H9 (cell line): ENCODE results near the gene SPSB4. TPM values are rescaled to one million over a fixed set of nuclear protein-coding genes. Genes with fewer than 3 reads are reported as not detected.

Source experiments
- DNase-seq: peaks from one replicate; pipeline ENCODE4 v3.0.0-alpha.2; 2017
- H2AFZ ChIP-seq: one replicate; pipeline ENCODE4 v1.6.1; 2013; ENCODE audit warnings: mild to moderate bottlenecking, low read length, control low read depth, moderate library complexity
- H2AK5ac ChIP-seq: 2 replicates; pipeline ENCODE4 v1.6.1; 2013; ENCODE audit warnings: low read length, control low read depth, mixed read lengths; ENCODE audit not compliant: insufficient read length
- H2BK120ac ChIP-seq: one replicate; pipeline ENCODE4 v1.6.1; 2013; ENCODE audit warnings: low read depth, mild to moderate bottlenecking, low read length, control low read depth, inconsistent platforms; ENCODE audit not compliant: poor library complexity, severe bottlenecking
- H2BK12ac ChIP-seq: 2 replicates; pipeline ENCODE4 v1.6.1; 2013; ENCODE audit warnings: low read length, control low read depth, mixed read lengths, low read depth; ENCODE audit not compliant: insufficient read length
- H2BK15ac ChIP-seq: 2 replicates; pipeline ENCODE4 v1.6.1; 2013; ENCODE audit warnings: low read depth, low read length, control low read depth
- H2BK20ac ChIP-seq: one replicate; pipeline ENCODE4 v1.6.1; 2013; ENCODE audit warnings: low read depth, mild to moderate bottlenecking, low read length, control low read depth, inconsistent platforms; ENCODE audit not compliant: poor library complexity, severe bottlenecking
- H2BK5ac ChIP-seq: 2 replicates; pipeline ENCODE4 v1.6.1; 2013; ENCODE audit warnings: low read length, control low read depth, mixed read lengths; ENCODE audit not compliant: insufficient read length
- H3K14ac ChIP-seq: 2 replicates; pipeline ENCODE4 v1.6.1; 2013; ENCODE audit warnings: low read length, control low read depth; ENCODE audit not compliant: insufficient read depth
- H3K18ac ChIP-seq: 2 replicates; pipeline ENCODE4 v1.6.1; 2013; ENCODE audit warnings: low read depth, mild to moderate bottlenecking, mixed read lengths, low read length, control low read depth; ENCODE audit not compliant: insufficient read length
- H3K23ac ChIP-seq: 2 replicates; pipeline ENCODE4 v1.6.1; 2013; ENCODE audit warnings: low read length, control low read depth, mixed read lengths, low read depth; ENCODE audit not compliant: insufficient read length
- H3K23me2 ChIP-seq: 2 replicates; pipeline ENCODE4 v1.6.1; 2013; ENCODE audit warnings: low read depth, mild to moderate bottlenecking, mixed read lengths, low read length, control low read depth; ENCODE audit not compliant: insufficient read length, poor library complexity, severe bottlenecking
- H3K27ac ChIP-seq: 2 replicates; pipeline ENCODE4 v1.5.1; 2013; ENCODE audit warnings: low read length, control low read depth, mixed read lengths, low read depth; ENCODE audit not compliant: insufficient read length
- H3K27me3 ChIP-seq: 2 replicates; pipeline ENCODE4 v1.6.1; 2013; ENCODE audit warnings: low read length, control low read depth, inconsistent platforms; ENCODE audit not compliant: insufficient read depth
- H3K4ac ChIP-seq: 2 replicates; pipeline ENCODE4 v1.6.1; 2013; ENCODE audit warnings: low read depth, mild to moderate bottlenecking, control low read depth, inconsistent platforms, low read length, moderate library complexity
- H3K4me1 ChIP-seq: 2 replicates; pipeline ENCODE4 v1.6.1; 2013; ENCODE audit warnings: low read length, control low read depth, inconsistent platforms; ENCODE audit not compliant: insufficient read depth
- H3K4me2 ChIP-seq: 2 replicates; pipeline ENCODE4 v1.6.1; 2013; ENCODE audit warnings: low read length, control low read depth, mixed read lengths; ENCODE audit not compliant: insufficient read length, insufficient read depth
- H3K56ac ChIP-seq: 2 replicates; pipeline ENCODE4 v1.6.1; 2013; ENCODE audit warnings: low read depth, mild to moderate bottlenecking, mixed read lengths, low read length, control low read depth; ENCODE audit not compliant: insufficient read length
- H3K79me1 ChIP-seq: 2 replicates; pipeline ENCODE4 v1.6.1; 2013; ENCODE audit warnings: low read depth, mild to moderate bottlenecking, moderate library complexity, low read length, control low read depth, inconsistent platforms; ENCODE audit not compliant: insufficient read depth, poor library complexity, severe bottlenecking
- H3K79me2 ChIP-seq: 2 replicates; pipeline ENCODE4 v1.6.1; 2013; ENCODE audit warnings: low read length, control low read depth, inconsistent platforms; ENCODE audit not compliant: insufficient read depth
- H3K9ac ChIP-seq: 2 replicates; pipeline ENCODE4 v1.6.1; 2013; ENCODE audit warnings: low read length, control low read depth, mixed read lengths; ENCODE audit not compliant: insufficient read length; ENCODE audit errors: extremely low read depth
- H3K9me3 ChIP-seq: one replicate; pipeline ENCODE4 v1.6.1; 2013; ENCODE audit warnings: low read depth, low read length, inconsistent platforms; ENCODE audit not compliant: control insufficient read depth
- H3T11ph ChIP-seq: one replicate; pipeline ENCODE4 v1.6.1; 2013; ENCODE audit warnings: mild to moderate bottlenecking, low read length, control low read depth, inconsistent platforms
- H4K20me1 ChIP-seq: one replicate; pipeline ENCODE4 v1.6.1; 2013; ENCODE audit not compliant: control insufficient read depth, insufficient read length, insufficient read depth
- H4K5ac ChIP-seq: 2 replicates; pipeline ENCODE4 v1.6.1; 2013; ENCODE audit warnings: low read depth, mild to moderate bottlenecking, mixed read lengths, low read length, control low read depth; ENCODE audit not compliant: insufficient read length
- H4K8ac ChIP-seq: replicated peaks from 2 replicates; pipeline ENCODE4 v1.6.1; 2013; ENCODE audit warnings: low read length, control low read depth, mixed read lengths, low read depth; ENCODE audit not compliant: insufficient read length
- H4K91ac ChIP-seq: 2 replicates; pipeline ENCODE4 v1.6.1; 2013; ENCODE audit warnings: low read depth, mild to moderate bottlenecking, moderate library complexity, mixed read lengths, low read length, control low read depth; ENCODE audit not compliant: insufficient read length
- H3K27ac Mint-ChIP-seq, 3 experiments: 2 replicates in 2 of 3; 3 replicates in 1 of 3; pipeline ENCODE4 v1.8.0; 2020 to 2021; ENCODE audit warnings: mixed read lengths in 3 of 3, mild to moderate bottlenecking in 1 of 3, moderate library complexity in 1 of 3
- H3K27me3 Mint-ChIP-seq: 2 replicates; pipeline ENCODE4 v1.8.0; 2021; ENCODE audit warnings: low read depth, mild to moderate bottlenecking, moderate library complexity, mixed read lengths
- H3K36me3 Mint-ChIP-seq, 3 experiments: 2 replicates in 2 of 3; 3 replicates in 1 of 3; pipeline ENCODE4 v1.8.0; 2020 to 2021; ENCODE audit warnings: low read depth in 3 of 3, mixed read lengths in 3 of 3; ENCODE audit not compliant: insufficient read depth in 1 of 3
- H3K4me1 Mint-ChIP-seq, 2 experiments: 2 replicates each; pipeline ENCODE4 v1.8.0; 2020; ENCODE audit warnings: mixed read lengths in 2 of 2
- H3K4me3 Mint-ChIP-seq, 2 experiments: 2 replicates in 1 of 2; 3 replicates in 1 of 2; pipeline ENCODE4 v1.8.0; 2020 to 2021; ENCODE audit warnings: mild to moderate bottlenecking in 2 of 2, mixed read lengths in 2 of 2, moderate library complexity in 1 of 2
- H3K9me3 Mint-ChIP-seq, 2 experiments: 2 replicates in 1 of 2; 3 replicates in 1 of 2; pipeline ENCODE4 v1.8.0; 2020; ENCODE audit warnings: mild to moderate bottlenecking in 2 of 2, mixed read lengths in 2 of 2, moderate library complexity in 1 of 2
- CTCF ChIP-seq: fragments of 200-600 bp; sonication (generic); conservative IDR thresholded peaks from 3 replicates; pipeline ENCODE4 v1.8.0; 2021; ENCODE audit warnings: antibody characterized with exemption, mild to moderate bottlenecking
- WGBS: extraction: QIAGEN DNeasy Blood & Tissue Kit; methylation state at CpG from one replicate; pipeline ENCODE4 v1.1.7; 2013; ENCODE audit warnings: missing lambda C conversion rate, low lambda C conversion rate, mixed read lengths; ENCODE audit not compliant: insufficient read length; ENCODE audit errors: extremely low coverage; 5-methylcytosine and 5-hydroxymethylcytosine counted together
- total RNA-seq: library from RNA; stranded (reverse); gene quantifications from 2 replicates; pipeline ENCODE4 v1.2.1, GENCODE V29; 2021

SPSB4 gene
- total RNA-seq, 1 experiment from 2014 or later = 6.2 TPM

- H3K27ac ChIP-seq = no peak overlapping the region
- peaks cover 0 to 17% (median 5%) of the 10 kb centered on the region in 3 experiments; a peak in 5 of 7 replicates for H3K36me3 Mint-ChIP-seq
- no peak overlapping the region for H4K5ac ChIP-seq
- H2BK15ac ChIP-seq = no peak overlapping the region
- peak; percentile 18 for DNase-seq
- H2AFZ ChIP-seq = no peak overlapping the region
- H3K4me2 ChIP-seq = no peak overlapping the region
- no peak overlapping the region for H3K9ac ChIP-seq
- WGBS = no CpG with 5 or more reads among the region's 2 CpGs
- no peaks in the 10 kb centered on the region for H4K20me1 ChIP-seq
- TF ChIP-seq CTCF = no peak
- H2BK20ac ChIP-seq = no peak overlapping the region
- no peak overlapping the region for H4K91ac ChIP-seq
- H2BK5ac ChIP-seq = no peak overlapping the region
- H3K18ac ChIP-seq = no peak overlapping the region
- H3T11ph ChIP-seq = no peak overlapping the region
- no peak overlapping the region for H3K23ac ChIP-seq
- H2BK12ac ChIP-seq = no peak overlapping the region
- peaks cover 3 to 4% of the 10 kb centered on the region in 2 experiments; a peak in 3 of 5 replicates for H3K9me3 Mint-ChIP-seq
- H3K79me1 ChIP-seq = no peaks in the 10 kb centered on the region
- peaks cover 3% of the 10 kb centered on the region for H3K23me2 ChIP-seq
- H3K4me1 ChIP-seq = no peaks in the 10 kb centered on the region
- H3K9me3 ChIP-seq = no peaks in the 10 kb centered on the region
- no peak overlapping the region for H3K4ac ChIP-seq
- no peak overlapping the region for H2BK120ac ChIP-seq
- 0 out of 2 replicates have a peak, but pooled peaks cover 2% of the 10 kb centered on the region for H3K79me2 ChIP-seq
- peaks cover 16% of the 10 kb centered on the region for H3K27me3 Mint-ChIP-seq
- no peak overlapping the region for H4K8ac ChIP-seq
- no peak overlapping the region for H3K14ac ChIP-seq
- no peak overlapping the region for H3K4me3 Mint-ChIP-seq
- H3K27ac Mint-ChIP-seq = no peak overlapping the region
- H3K56ac ChIP-seq = no peak overlapping the region
- peaks cover 9 to 17% of the 10 kb centered on the region in 2 experiments for H3K4me1 Mint-ChIP-seq
- H2AK5ac ChIP-seq = no peak overlapping the region
- no peaks in the 10 kb centered on the region for H3K27me3 ChIP-seq
Measured at GRCh38 chr3:141059816-141060215, 8.7 kb downstream of the SPSB4 start.
